GM21390 (cell line): ENCODE measurements around the gene RBBP4.
"Not testable (repeated sequence)": the region's sequence is repeated elsewhere in the genome, so short reads cannot be mapped to it uniquely, and the experiment has no call there.

ENCODE experiments used
- ATAC-seq: cut with Tn5 transposase; IDR thresholded peaks from one replicate; pipeline ENCODE4 v1.9.1; 2021; ENCODE audit not compliant: unreplicated experiment

Gene RBBP4

DNA sequence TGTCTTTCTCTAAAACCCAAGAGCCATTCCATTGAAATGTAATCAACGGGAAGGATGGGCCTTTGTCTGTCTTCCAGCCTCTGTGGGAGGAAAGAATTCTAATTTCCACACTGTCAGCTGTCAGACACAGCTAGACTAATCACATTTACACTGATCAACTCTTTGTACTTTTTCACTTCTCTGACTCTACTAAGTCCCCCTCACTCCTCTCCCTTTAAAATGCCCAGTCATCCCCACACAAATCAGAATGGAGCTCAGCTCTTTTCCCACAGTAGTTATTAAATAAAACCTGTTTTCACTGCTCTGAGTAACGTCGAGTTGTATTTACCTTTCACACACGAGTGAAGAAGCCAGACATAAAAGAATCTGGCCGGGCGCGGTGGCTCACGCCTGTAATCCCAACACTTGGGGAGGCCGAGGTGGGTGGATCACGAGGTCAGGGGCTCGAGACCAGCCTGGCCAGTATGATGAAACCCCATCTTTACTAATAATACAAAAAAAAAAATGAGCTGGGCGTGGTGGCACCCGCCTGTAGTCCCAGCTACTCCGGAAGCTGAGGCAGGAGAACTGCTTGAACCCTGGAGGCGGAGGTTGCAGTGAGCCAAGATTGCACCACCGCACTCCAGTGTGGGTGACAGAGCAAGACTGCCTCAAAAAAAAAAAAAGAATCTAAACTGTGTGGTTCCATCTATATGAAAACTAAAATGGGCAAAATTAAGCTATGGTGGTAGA, 13.9 kb upstream of the RBBP4 start:
- no peak for ATAC-seq

DNA sequence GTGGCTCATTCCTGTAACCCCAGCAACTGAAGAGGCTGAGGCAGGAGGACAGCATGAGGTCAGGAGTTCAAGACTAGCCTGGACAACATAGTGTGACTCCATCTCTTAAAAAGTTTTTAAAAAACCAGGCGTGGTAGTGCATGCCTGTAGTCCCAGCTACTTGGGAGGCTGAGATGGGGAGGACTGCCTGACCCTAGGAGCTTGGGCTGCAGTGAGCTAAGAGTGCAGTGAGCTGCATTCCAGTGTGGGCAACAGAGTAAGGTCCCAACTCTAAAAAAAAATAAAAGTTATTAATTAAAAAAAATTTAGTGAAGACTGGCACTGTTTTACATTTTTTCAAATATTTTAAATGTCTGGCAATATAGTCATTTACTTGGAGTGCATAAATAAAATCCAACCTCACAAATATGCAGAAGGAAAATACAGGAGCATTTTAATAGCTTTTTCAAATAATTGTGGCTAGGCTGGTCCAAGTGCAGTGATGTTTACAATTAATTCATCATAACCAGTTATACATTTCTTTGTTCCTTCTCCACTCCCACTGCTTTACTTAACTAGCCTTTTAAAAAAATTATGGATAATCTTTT, 11.4 kb upstream of the RBBP4 start:
- ATAC-seq = no peak

DNA sequence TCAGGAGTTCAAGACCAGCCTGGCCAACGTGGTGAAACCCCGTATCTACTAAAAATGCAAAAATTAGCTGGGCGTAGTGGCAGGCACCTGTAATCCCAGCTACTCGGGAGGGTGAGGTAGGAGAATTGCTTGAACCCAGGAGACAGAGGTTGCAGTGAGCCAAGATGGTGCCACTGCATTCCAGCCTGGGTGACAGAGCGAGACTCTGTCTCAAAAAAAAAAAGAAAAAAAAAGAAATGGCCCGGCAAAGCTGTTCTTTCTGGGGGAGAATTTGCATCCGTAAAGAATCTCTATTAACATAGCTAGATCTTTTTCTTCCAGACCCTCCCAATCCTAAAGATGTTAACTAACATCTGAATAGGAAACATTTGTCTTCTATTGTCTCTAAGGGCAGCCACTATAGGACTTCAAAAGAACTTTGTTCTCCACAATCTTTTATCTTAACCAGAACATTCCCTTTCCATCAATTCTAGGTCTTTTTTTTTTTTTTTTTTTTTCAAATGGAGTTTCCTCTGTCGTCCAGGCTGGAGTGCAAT, 8.6 kb upstream of the RBBP4 start:
- not testable (repeated sequence) for ATAC-seq

DNA sequence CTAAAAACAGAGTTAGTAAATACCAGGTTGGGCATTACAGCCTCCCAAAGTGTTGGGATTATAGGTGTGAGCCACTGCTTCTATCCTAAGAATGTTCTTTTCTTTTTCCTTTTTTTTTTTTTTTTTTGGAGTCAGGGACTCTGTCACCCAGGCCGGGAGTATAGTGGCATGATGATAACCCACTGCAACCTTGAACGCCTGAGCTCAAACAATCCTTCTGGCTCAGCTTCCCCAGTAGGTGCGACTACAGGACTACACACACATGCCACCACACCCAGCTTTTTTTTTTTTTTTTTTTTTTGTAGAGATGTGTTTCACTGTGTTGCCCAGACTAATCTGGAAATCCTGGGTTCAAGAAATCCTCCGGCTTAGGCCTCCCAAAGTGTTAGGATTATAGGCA, 6.6 kb upstream of the RBBP4 start:
- ATAC-seq = no peak

DNA sequence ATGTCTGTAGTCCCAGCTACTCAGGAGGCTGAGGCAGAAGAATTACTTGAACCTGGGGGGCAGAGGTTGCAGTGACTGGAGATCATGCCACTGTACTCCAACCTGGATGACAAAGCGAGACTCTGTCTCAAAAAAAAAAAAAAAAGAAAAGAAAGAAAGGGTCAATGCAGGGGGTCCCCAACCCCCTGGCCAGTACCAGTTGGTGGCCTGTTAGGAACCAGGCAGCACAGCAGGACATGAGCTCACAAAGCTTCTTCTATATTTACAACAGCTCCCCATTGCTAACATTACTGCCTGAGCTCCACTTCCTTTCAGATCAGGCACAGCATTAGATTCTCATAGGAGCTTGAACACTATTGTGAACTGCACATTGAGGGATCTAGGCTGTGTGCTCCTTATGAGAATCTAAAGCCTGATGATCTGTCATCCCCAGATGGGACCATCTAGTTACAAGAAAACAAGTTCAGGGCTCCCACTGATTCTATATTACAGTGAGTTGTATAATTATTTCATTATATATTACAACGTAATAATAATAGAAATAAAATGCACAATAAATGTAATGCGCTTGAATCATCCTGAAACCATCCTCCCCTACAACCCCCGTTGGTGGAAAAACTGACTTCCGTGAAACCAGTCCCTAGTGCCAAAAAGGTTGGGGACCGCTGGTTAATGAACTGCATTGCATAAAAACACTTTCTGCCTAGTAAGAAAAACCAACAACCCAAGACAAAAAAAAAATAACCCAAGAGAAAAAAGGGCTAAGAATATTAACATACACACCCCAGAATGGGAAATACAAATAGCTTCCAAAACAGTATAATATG, 3.5 kb upstream of the RBBP4 start:
- ATAC-seq = no peak

DNA sequence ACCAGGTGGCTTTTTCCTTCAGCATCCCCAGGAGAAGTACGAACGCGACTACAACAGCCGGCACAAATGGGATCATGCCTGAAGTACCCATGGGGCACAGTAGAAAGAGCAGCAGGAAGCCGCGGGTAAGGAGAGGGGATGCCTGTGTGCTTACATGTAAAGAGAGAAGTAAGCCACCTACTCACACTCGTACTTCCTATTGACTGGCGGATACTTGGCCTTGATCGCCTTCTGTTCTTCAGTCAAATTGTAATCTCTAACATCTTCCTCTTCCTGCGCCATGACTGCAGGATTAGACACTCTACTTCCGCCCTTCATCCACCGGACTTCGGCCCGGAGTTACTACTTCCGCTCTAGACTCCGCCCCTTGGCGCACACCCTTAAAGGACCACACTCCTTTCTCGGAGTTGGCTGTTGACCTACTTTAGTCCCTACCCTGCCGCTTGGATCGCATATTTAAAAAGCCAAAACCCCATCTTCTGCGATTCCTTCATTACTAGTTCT, 708 bp upstream of the RBBP4 start, which contains the start of gene ZBTB8OS:
TSS of gene ZBTB8OS (minus strand) at position 303 of the 504 bp plus-strand sequence. CDS start at position 282, 21 bp downstream.
- peak; percentile 69 for ATAC-seq

DNA sequence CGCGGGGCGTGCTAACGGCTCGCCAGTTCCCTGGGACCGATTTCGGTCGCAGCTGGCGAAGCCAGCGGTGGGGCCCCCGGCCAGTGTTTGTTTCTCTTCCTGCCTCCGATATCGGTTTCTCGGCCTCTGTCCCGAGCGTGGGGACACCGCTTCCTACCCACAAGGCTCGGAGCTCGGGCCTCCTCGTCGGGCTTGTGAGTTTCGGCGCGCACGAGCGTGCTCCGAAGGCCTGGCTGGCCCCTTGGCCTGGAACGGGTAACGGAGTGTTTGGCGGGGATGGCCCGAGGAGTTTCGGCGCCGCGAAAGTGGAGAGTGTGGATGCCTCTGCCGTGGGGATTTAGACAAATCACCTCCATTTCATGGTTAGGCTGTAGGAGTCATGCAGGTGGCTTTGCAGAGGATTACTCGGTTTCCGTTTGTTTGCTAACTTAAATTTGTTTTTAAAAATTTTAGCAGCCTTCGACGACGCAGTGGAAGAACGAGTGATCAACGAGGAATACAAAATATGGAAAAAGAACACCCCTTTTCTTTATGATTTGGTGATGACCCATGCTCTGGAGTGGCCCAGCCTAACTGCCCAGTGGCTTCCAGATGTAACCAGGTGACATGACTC, 559 bp downstream of the RBBP4 start:
- ATAC-seq = no peak

DNA sequence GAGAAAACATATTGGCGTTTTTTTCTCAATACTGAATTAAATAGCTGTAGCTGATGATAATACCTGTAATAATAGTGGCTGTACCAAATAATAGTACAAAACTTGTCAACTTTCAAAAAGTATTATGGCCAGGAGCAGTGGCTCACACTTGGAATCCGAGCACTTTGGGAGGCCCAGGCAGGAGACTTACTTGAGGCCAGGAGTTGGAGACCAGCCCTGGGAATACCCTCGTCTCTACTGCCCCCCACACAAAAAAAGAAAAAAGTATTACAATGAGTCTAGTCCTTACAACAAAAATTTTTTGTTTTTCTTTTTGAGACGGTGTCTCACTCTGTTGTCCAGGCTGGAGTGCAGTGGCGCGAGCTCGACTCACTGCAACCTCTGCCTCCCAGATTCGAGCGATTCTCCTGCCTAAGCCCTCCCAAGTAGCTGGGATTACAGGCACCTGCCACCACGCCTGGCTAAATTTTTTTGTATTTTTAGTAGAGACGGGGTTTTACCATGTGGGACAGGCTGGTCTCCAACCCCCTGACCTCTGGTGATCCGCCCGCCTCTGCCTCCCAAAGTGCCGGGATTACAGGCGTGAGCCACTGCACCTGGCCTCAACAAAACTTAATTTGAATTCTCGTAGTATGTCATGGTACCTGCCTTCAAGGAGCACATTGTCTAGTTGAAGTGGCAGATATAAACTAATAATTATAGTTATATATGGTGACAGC, 1.4 kb downstream of the RBBP4 start:
- no peak for ATAC-seq

DNA sequence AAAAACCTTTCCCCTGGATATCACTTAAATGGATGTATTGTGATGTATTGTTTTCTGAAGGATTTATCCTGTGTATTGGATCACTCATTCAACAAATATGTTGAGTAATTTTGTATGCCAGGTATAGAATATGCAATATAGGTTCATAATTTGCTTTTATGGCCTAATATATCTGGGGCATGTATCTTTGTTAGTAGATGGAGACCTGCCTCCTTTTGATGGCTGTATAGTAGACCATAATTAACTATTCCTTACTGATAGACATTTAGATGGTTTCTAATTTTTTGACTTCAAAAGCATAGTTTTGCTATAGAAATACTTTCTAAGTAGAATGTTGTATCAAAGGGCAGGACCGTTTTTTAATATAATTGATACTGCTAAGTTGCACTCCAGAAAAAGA, 8.6 kb downstream of the RBBP4 start:
- no peak for ATAC-seq

DNA sequence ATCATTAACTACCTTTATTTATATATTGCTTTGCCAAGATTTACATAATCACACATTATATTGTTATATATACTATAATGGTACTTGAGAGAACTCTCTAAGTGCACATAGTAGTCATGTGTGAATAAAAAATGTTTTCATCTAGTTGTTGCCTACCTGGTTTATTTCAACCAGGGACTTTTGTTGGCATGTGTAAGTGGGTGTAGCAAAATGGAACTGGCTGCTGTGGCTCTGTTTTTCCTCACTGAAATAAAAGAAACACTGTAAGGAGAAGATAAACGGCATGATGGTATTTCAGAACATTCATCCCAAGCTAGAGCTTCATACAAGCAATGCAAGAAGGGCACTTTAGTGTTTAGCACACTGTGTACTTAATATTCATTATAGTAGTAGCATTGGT, 14.9 kb downstream of the RBBP4 start:
- no peak for ATAC-seq

DNA sequence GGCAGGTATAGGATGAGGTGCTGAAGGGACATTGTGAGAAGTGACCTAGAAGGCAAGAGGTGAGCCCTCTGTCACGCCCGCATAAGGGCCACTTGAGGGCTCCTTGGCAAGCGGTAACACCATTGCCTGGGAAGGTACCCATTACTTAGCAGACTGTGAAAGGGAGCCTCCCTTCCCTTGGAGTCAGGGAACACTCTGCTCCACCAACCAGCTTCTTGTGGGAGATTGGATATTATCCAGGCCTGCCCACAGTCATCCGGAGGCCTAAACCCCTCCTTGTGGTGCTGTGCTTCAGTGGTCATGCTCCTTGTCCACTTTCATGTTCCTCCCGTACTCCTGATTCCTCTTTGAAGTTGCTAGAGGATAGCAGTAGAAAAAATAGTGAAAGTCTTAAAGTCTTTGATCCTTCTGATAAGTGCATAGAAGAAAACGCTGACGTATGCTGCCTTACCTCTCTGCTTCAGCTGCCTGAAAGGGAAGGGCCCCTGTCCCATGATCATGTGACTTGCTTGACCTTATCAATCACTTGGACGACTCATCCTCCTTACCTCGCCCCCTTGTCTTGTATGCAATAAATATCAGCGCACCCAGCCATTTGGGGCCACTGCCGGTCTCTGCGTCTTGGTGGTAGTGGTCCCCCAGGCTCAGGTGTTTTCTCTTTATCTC, 16.0 kb downstream of the RBBP4 start:
- no peak for ATAC-seq

DNA sequence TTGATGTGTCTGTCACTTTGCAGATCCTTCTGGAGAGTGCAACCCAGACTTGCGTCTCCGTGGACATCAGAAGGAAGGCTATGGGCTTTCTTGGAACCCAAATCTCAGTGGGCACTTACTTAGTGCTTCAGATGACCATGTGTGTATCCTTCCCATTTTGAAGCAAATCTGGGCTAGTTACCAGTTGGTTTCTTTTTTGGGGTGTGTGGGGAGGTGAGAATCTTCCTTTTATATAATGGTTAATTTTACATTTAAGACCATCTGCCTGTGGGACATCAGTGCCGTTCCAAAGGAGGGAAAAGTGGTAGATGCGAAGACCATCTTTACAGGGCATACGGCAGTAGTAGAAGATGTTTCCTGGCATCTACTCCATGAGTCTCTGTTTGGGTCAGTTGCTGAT, 17.7 kb downstream of the RBBP4 start:
- not testable (repeated sequence) for ATAC-seq

DNA sequence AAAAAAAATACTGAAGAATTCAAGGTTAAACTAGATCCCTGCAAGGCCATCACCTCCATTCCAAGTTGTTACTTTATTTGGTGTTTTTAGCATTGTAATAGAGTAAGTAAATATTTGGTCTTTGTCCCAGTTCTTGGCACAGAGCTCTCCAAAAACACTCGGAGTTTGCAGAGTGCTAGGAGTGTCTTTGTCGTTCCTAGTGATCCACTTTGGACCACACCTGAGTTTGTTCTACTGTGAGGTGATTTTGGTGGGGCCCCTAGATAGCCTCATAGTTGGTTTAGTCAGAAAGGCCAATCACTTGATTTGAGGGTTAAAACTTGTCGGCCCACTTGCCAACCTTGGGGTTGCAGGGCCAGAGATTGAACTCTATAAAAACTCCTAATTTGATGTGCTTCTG, 25.9 kb downstream of the RBBP4 start:
- ATAC-seq = no peak

DNA sequence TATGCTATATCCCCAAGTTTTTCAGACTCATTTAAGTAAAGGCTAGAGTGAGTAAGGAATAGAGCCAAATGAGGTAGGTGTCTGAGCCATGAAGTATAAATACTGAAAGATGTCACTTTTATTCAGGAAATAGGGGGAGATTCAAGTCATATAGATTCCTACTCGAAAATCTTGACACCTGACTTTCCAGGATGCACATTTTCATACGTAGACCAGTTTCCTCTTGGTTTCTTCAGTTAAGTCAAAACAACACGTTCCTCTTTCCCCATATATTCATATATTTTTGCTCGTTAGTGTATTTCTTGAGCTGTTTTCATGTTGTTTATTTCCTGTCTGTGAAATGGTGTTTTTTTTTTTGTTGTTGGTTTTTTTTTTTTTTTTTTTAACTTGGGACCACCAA, 29.0 kb downstream of the RBBP4 start:
- not testable (repeated sequence) for ATAC-seq

DNA sequence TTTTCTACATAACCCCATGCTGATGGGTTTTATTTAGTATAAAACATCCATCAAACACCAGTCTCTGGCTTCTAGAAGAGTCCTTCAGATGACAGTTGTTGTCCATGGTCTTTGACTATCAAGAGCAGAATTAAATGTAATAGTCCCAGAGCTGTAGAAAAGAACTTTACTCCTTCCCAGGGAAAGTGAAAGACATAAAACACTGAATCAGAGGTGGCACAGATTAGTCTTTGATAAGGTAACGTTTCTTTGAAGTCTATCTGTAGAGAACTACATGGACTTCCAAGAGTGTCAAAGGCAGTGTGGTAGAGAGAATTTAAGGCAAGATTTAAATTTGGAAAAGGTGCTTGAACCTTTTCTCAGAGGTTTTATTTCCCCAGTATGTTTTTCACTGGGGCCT, 29.6 kb downstream of the RBBP4 start:
- no peak for ATAC-seq

DNA sequence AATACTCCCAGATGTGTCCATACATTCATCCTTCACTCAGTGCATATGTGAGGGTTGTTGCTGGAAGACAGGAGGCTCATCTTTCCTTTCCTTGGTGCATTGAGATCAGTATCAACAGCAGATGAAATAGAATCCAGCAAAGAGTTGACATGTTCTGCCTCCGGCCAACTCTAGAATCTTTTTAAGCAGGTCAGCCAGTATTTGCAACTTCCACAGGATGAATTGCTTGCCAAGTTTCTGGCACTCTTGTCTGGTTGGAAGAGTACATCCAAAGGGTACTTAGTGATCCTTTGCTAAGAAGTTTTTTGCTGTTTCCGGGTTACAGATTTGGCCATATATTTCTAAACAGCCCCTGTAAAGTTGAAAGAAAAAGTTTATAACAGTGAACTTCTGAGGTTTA, 30.5 kb downstream of the RBBP4 start:
- no peak for ATAC-seq

DNA sequence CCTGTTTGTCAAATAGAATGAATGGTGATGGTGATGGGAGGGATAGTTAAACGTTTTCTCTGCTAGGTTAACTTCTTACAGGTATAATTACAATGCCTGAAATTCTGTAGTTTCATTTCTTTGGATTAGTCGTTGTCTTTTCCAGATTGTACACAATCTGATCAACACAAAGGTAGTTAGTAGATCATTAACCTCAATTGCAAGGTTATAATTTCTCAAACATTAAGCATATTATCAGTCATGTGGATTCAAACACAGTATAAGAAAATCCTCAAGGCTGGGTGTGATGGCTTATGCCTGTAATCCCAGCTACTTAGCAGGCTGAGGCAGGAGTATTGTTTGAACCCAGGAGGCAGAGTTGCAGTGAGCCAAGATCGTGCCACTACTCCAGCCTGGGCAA, 31.0 kb downstream of the RBBP4 start:
- no peak for ATAC-seq

DNA sequence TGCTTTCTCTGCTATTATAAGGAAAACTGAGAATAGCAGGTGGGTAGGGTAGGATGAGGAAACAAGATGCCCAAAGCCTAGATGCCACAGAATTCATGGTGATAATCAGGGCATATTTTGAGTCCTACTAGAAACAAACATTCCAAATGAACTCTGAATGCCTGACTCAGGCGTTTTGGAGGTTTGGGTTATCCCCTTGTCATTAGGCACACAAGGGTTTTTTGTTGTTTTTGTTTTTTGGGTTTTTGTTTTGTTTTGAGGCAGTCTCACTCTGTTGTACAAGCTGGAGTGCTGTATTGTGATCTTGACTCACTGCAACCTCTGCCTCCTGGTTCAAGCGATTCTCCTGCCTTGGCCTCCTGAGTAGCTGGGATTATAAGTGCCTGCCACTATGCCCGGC, 32.4 kb downstream of the RBBP4 start:
- ATAC-seq = no peak

DNA sequence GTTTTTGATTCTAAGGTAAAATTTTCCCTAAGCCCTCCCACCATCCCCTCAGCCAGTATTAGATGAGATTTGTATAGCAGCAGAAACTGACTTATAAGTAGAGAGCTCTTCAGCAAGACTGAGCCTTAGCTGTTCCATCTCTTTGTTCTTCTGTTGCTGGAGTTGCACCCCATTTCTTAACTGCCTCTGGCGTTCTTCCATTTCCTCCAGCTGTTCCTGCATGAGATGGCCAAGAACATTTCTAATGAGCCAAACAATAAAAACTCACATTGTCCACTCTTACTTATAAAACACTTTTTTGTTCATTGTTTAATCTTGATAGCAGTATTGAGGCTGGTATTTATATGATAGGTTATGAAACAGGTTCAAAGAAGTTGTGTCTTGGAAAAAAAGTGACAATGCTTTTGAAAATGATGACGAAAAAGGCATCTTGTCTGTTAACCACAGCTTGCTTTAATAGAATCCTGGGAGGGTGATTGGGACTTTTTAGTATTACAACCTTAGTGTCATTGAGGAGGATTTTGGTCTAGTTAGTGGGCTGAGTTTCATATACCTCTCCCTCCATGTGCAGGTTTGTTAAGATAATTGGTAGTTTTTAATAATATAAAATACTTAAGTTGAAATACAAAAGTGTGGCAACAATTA, 33.3 kb downstream of the RBBP4 start:
- ATAC-seq = no peak
